ENCODE measurements around the gene TMA7. TPM values are rescaled to one million over a fixed set of nuclear protein-coding genes. Genes with fewer than 3 reads are reported as not detected.
A peak's percentile ranks its signal among the peaks of the same experiment; 100 is the strongest.

The TMA7 gene
- total RNA-seq, 1 donor from 2014 or later: 251 TPM

GRCh38 chr3:48418140-48418539, 21.9 kb upstream of the TMA7 start:
- intact Hi-C loops (cut with DNase I): no loop called here
- no peak for ATAC-seq
- DNase-seq (ENCODE audit: missing footprints): no peak

- intact Hi-C loops (cut with DNase I): no loop called here
- no peak for DNase-seq (ENCODE audit: missing footprints)
- ATAC-seq: no peak
Observed at GRCh38 chr3:48418651-48419050, 21.4 kb upstream of the TMA7 start.

GRCh38 chr3:48419149-48419548, 20.9 kb upstream of the TMA7 start:
- intact Hi-C loops (cut with DNase I): no loop called here
- ATAC-seq: no peak
- no peak for DNase-seq (ENCODE audit: missing footprints)

- ATAC-seq (no peak), DNase-seq (ENCODE audit: missing footprints) (no peak)
- intact Hi-C loops (cut with DNase I): no loop called here
Observed at GRCh38 chr3:48419597-48419996, 20.5 kb upstream of the TMA7 start.

GRCh38 chr3:48420561-48420960, 19.5 kb upstream of the TMA7 start:
- no peak for DNase-seq (ENCODE audit: missing footprints)
- intact Hi-C loops (cut with DNase I): no loop called here
- no peak for ATAC-seq

- intact Hi-C loops (cut with DNase I): no loop called here
- DNase-seq (ENCODE audit: missing footprints): no peak
- no peak for ATAC-seq
Observed at GRCh38 chr3:48422272-48422671, 17.8 kb upstream of the TMA7 start.

- intact Hi-C loops (cut with DNase I): no loop called here
- no peak for DNase-seq (ENCODE audit: missing footprints)
- ATAC-seq: no peak
Observed at GRCh38 chr3:48422681-48423080, 17.4 kb upstream of the TMA7 start.

GRCh38 chr3:48423241-48423882, 16.7 kb upstream of the TMA7 start:
- ATAC-seq: no peak
- intact Hi-C loops (cut with DNase I): no loop called here
- DNase-seq (ENCODE audit: missing footprints): no peak

- intact Hi-C loops (cut with DNase I): no loop called here
- DNase-seq (ENCODE audit: missing footprints) (no peak), ATAC-seq (no peak)
Observed at GRCh38 chr3:48423883-48424695, 16.0 kb upstream of the TMA7 start.

- intact Hi-C loops (cut with DNase I): no loop called here
- ATAC-seq (peak; percentile 50), DNase-seq (ENCODE audit: missing footprints) (no peak)
Observed at GRCh38 chr3:48425281-48425812, 14.7 kb upstream of the TMA7 start.

GRCh38 chr3:48426401-48426909, 13.6 kb upstream of the TMA7 start:
- intact Hi-C loops (cut with DNase I): no loop called here
- DNase-seq (ENCODE audit: missing footprints) (no peak), ATAC-seq (peak; percentile 73)

- ATAC-seq (no peak), DNase-seq (ENCODE audit: missing footprints) (no peak)
- intact Hi-C loops (cut with DNase I): no loop called here
Observed at GRCh38 chr3:48426944-48427629, 13.0 kb upstream of the TMA7 start.

- ATAC-seq: no peak
- intact Hi-C loops (cut with DNase I): no loop called here
- DNase-seq (ENCODE audit: missing footprints): no peak
Observed at GRCh38 chr3:48427630-48427962, 12.5 kb upstream of the TMA7 start.

- no peak for DNase-seq (ENCODE audit: missing footprints)
- intact Hi-C loops (cut with DNase I): no loop called here
- no peak for ATAC-seq
Observed at GRCh38 chr3:48428088-48428571, 11.9 kb upstream of the TMA7 start.

- intact Hi-C loops (cut with DNase I): no loop called here
- DNase-seq (ENCODE audit: missing footprints) (no peak), ATAC-seq (peak; percentile 0)
Observed at GRCh38 chr3:48428572-48429316, 11.3 kb upstream of the TMA7 start.

- DNase-seq (ENCODE audit: missing footprints): peak; percentile 83
- intact Hi-C loops (cut with DNase I): no loop called here
- ATAC-seq: peak; percentile 23
Observed at GRCh38 chr3:48429317-48429959, 10.6 kb upstream of the TMA7 start.

GRCh38 chr3:48429960-48430707, 9.9 kb upstream of the TMA7 start, which contains the start of gene PLXNB1:
Gene PLXNB1 (minus strand): TSS chr3:48430086. CDS start chr3:48424611, 5,475 bp downstream.
- ATAC-seq (no peak), DNase-seq (ENCODE audit: missing footprints) (no peak)
- intact Hi-C loops (cut with DNase I): no loop called here

- DNase-seq (ENCODE audit: missing footprints): no peak
- intact Hi-C loops (cut with DNase I): no loop called here
Observed at GRCh38 chr3:48430708-48431101, 9.4 kb upstream of the TMA7 start.

More at GRCh38 chr3:48430708-48431101, 9.4 kb upstream of the TMA7 start:
- ATAC-seq: no peak
